Fibroblast of lung (primary cell): Measurements from ENCODE around the gene LTBP2. TPM values are rescaled to one million over a fixed set of nuclear protein-coding genes. Genes with fewer than 3 reads are reported as not detected.

Experiments used
- DNase-seq, 2 donors: peaks; one replicate each; pipeline versions ENCODE4 v3.0.0 to v3.0.0-alpha.2; 2010; ENCODE audit warnings: low read depth in 2 of 2
- H2AFZ ChIP-seq: 2 replicates; pipeline ENCODE4 v1.5.1; 2012; ENCODE audit warnings: low read length, control low read depth, inconsistent platforms
- H3K27ac ChIP-seq: 2 replicates; pipeline ENCODE4 v1.5.1; 2011; ENCODE audit warnings: low read length, control low read depth; ENCODE audit not compliant: insufficient read depth
- H3K27me3 ChIP-seq: 2 replicates; pipeline ENCODE4 v1.5.1; 2011; ENCODE audit warnings: mild to moderate bottlenecking, low read length; ENCODE audit not compliant: control insufficient read depth, insufficient read depth
- H3K36me3 ChIP-seq: 2 replicates; pipeline ENCODE4 v1.5.1; 2011; ENCODE audit warnings: low read length; ENCODE audit not compliant: control insufficient read depth, insufficient read depth
- H3K4me1 ChIP-seq: 2 replicates; pipeline ENCODE4 v1.5.1; 2011; ENCODE audit warnings: low read length; ENCODE audit not compliant: control insufficient read depth, insufficient read depth; ENCODE audit errors: extremely low read depth
- H3K4me2 ChIP-seq: 2 replicates; pipeline ENCODE4 v1.5.1; 2011; ENCODE audit warnings: low read length, control low read depth; ENCODE audit not compliant: insufficient read depth; ENCODE audit errors: extremely low read depth
- H3K4me3 ChIP-seq, 4 experiments: fragments of 200-600 bp in 1 of 4; sonication (generic) in 1 of 4; replicated peaks in 1 of 4; 2 replicates each; pipeline ENCODE4 v1.5.1; 2011 to 2016; ENCODE audit warnings: low read length in 4 of 4, low read depth in 3 of 4, mild to moderate bottlenecking in 3 of 4, control low read depth in 2 of 4, inconsistent platforms in 1 of 4, mixed read lengths in 1 of 4; ENCODE audit not compliant: insufficient read depth in 1 of 4; ENCODE audit errors: control extremely low read depth in 1 of 4
- H3K79me2 ChIP-seq: 2 replicates; pipeline ENCODE4 v1.5.1; 2012; ENCODE audit warnings: mild to moderate bottlenecking, low read length, inconsistent platforms; ENCODE audit not compliant: control insufficient read depth, insufficient read depth
- H3K9ac ChIP-seq: 2 replicates; pipeline ENCODE4 v1.5.1; 2011; ENCODE audit warnings: mild to moderate bottlenecking, low read length, control low read depth; ENCODE audit not compliant: insufficient read depth
- H3K9me3 ChIP-seq: 2 replicates; pipeline ENCODE4 v1.5.1; 2012; ENCODE audit warnings: low read depth, low read length; ENCODE audit not compliant: control insufficient read depth, insufficient read depth
- H4K20me1 ChIP-seq: 2 replicates; pipeline ENCODE4 v1.5.1; 2011; ENCODE audit warnings: low read length; ENCODE audit not compliant: control insufficient read depth, insufficient read depth; ENCODE audit errors: extremely low read depth
- EZH2 ChIP-seq: IDR thresholded peaks from 2 replicates; pipeline ENCODE4 v1.5.1; 2012; ENCODE audit warnings: low read length, control low read depth, mild to moderate bottlenecking; ENCODE audit errors: missing control alignments
- polyA plus RNA-seq, 2 donors: library from polyadenylated mRNA; depleted of rRNA in 1 of 2; stranded (reverse) in 1 of 2; unstranded in 1 of 2; fragments of >200 nt; gene quantifications; 2 replicates each; pipeline ENCODE4 v1.2.1, GENCODE V29; 2011 to 2012; ENCODE audit warnings: missing spikeins in 1 of 2
- total RNA-seq: library from RNA; depleted of rRNA; stranded (reverse); fragments of >200 nt; gene quantifications from 2 replicates; pipeline ENCODE4 v1.2.1, GENCODE V29; 2014
- TF ChIP-seq, protein P1 (sequence below), 2 donors: IDR thresholded peaks in 1 of 2; conservative IDR thresholded peaks in 1 of 2; 1 replicate in 1 of 2; 2 replicates in 1 of 2; pipeline ENCODE4 v1.5.1; 2011 to 2012; ENCODE audit warnings: low read length in 2 of 2, control low read depth in 1 of 2, inconsistent platforms in 1 of 2, low read depth in 1 of 2, mild to moderate bottlenecking in 1 of 2

The LTBP2 gene
- total and polyA plus RNA-seq, 2 donors (not counting 1 experiment from before 2014, with no cell fraction given): 108 to 514 TPM

DNA sequence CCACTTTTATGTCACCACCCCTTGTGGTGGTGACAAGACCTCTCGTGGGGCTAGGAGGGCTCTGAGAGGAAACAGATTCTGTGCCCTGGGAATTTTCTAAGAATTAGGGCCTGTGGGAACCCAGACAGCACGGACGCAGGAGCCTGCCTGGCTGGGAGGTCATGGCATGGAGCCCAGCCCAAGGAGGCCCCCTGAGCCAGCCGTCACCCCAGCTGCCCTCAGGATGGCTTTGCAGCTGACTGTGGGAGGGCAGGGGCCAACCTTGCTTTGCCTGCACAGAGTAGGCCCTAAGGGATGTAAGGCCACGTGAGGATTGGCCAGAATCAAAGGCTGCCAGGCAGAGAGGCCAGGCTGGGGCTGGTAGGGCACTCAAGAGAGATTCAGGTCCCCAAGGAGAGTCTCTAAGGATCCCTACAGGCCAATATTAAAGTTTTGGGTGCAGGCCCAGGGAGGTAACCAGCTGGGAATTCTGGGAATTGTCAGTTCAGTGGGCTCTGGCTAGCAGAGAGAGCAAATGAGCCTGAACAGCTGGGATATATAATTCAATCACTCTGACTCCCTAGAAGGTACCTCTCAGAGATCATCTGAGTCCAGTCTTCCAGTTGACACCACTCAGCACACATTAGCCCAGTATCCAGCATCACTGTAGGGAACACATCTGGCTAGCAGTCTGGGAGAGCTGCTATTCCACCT is 6.4 kb downstream of the LTBP2 start:
- Histone ChIP-seq H3K4me2 (peak overlapping the region; percentile 46), H4K20me1 (no peaks in the 10 kb centered on the region), H3K27me3 (no peaks in the 10 kb centered on the region), H3K4me1 (peaks cover 36% of the 10 kb centered on the region), H3K9me3 (no peaks in the 10 kb centered on the region), H3K36me3 (peaks cover 16% of the 10 kb centered on the region), H3K4me3 (peak overlapping the region in 1 of 4 experiments; percentile 19), H3K79me2 (peaks cover 86% of the 10 kb centered on the region), H3K9ac (peak overlapping the region; percentile 45), H2AFZ (no peak overlapping the region), H3K27ac (peak overlapping the region; percentile 91)
- no peak for TF ChIP-seq EZH2
- TF ChIP-seq, protein P1, sequence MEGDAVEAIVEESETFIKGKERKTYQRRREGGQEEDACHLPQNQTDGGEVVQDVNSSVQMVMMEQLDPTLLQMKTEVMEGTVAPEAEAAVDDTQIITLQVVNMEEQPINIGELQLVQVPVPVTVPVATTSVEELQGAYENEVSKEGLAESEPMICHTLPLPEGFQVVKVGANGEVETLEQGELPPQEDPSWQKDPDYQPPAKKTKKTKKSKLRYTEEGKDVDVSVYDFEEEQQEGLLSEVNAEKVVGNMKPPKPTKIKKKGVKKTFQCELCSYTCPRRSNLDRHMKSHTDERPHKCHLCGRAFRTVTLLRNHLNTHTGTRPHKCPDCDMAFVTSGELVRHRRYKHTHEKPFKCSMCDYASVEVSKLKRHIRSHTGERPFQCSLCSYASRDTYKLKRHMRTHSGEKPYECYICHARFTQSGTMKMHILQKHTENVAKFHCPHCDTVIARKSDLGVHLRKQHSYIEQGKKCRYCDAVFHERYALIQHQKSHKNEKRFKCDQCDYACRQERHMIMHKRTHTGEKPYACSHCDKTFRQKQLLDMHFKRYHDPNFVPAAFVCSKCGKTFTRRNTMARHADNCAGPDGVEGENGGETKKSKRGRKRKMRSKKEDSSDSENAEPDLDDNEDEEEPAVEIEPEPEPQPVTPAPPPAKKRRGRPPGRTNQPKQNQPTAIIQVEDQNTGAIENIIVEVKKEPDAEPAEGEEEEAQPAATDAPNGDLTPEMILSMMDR (conservative IDR thresholded peaks at IDR 0.05 in 1 of 2, IDR thresholded peaks at IDR 0.05 in 1 of 2; ENCODE audit: low read depth in 1 of 2, low read length in 2 of 2): no peak
- peak in 1 of 2 donors; percentile 45 for DNase-seq

DNA sequence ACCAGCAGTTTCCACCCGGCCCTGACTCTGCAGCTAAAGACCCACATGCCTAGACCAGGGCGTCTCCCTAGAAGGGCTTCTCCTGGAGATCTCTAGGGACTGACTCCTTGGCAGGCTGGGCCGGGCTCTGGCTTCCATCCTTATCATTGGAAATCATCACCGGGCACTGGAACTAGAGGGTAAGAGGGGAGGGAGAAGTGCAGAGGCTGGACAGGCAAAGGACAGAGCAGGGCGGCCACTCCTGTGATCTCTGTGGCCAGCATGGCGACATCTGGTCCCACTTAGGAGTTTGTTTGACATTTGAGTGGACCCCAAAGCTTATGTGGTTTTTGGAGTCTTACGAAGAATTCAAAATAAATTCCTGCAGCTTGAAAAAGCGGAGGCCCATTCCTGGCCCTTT is 7.1 kb downstream of the LTBP2 start:
- H3K4me2 ChIP-seq: peak overlapping the region; percentile 32
- H3K9me3 ChIP-seq: no peaks in the 10 kb centered on the region
- H3K27me3 ChIP-seq: no peaks in the 10 kb centered on the region
- TF ChIP-seq EZH2: no peak
- TF ChIP-seq, protein P1 (conservative IDR thresholded peaks at IDR 0.05 in 1 of 2, IDR thresholded peaks at IDR 0.05 in 1 of 2; ENCODE audit: low read depth in 1 of 2, low read length in 2 of 2): no peak
- H4K20me1 ChIP-seq: no peaks in the 10 kb centered on the region
- DNase-seq: peak in 1 of 2 donors; percentile 48
- H3K9ac ChIP-seq: peak overlapping the region; percentile 18
- peak overlapping the region; percentile 91 for H3K27ac ChIP-seq
- H3K79me2 ChIP-seq: peaks cover 86% of the 10 kb centered on the region
- H2AFZ ChIP-seq: no peak overlapping the region
- peaks cover 18% of the 10 kb centered on the region for H3K36me3 ChIP-seq
- peaks cover 43% of the 10 kb centered on the region for H3K4me1 ChIP-seq
- peak overlapping the region in 2 of 4 experiments; percentile 4 to 19 for H3K4me3 ChIP-seq

DNA sequence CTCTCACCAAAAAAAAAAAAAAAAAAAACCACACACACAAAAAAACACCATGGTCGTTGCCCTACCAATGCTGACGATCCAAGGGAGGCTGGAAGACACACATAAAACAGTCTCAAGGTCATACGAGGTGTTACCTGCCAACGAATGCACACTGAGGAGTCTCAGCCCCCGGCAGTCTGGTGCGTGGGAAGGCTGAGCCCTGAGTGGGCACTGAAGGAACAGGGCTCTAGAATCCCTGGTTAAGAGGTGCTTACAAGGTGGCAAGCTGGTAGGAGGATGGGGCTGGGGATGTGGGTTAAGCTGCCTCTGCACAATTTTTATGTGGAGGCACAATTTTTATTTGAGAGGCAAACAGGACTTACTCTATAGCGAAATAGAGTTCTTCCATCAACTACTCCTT is 7.9 kb downstream of the LTBP2 start:
- no peak overlapping the region for H3K4me3 ChIP-seq
- no peaks in the 10 kb centered on the region for H3K27me3 ChIP-seq
- no peak overlapping the region for H3K9ac ChIP-seq
- H3K79me2 ChIP-seq: peaks cover 84% of the 10 kb centered on the region
- DNase-seq: no peak
- H3K9me3 ChIP-seq: no peaks in the 10 kb centered on the region
- peaks cover 18% of the 10 kb centered on the region for H3K36me3 ChIP-seq
- H3K4me2 ChIP-seq: no peak overlapping the region
- H3K4me1 ChIP-seq: peaks cover 45% of the 10 kb centered on the region
- TF ChIP-seq, protein P1 (conservative IDR thresholded peaks at IDR 0.05 in 1 of 2, IDR thresholded peaks at IDR 0.05 in 1 of 2; ENCODE audit: low read depth in 1 of 2, low read length in 2 of 2): no peak
- no peak for TF ChIP-seq EZH2
- H4K20me1 ChIP-seq: no peaks in the 10 kb centered on the region
- no peak overlapping the region for H2AFZ ChIP-seq
- peak overlapping the region; percentile 91 for H3K27ac ChIP-seq
